Caco-2 (cell line): ENCODE measurements around the gene NUDT10. TPM values are rescaled to one million over a fixed set of nuclear protein-coding genes. Genes with fewer than 3 reads are reported as not detected.
A peak's percentile ranks its signal among the peaks of the same experiment; 100 is the strongest.

Experiments
- BruUV-seq: library from RNA; stranded (reverse); fragments of 400-500 nt; replicated peaks from 2 replicates; lab custom pipeline; 2021; lab: Mats Ljungman, UMichigan
- CTCF ChIA-PET: fragments of 300-600 bp; sonication (Branson Sonifier 250); formaldehyde crosslinking; loops from one replicate; lab custom pipeline; 2022; ENCODE audit warnings: antibody characterized with exemption; lab: Charles Lee
- POLR2A ChIA-PET: fragments of 300-600 bp; sonication (Branson Sonifier 250); formaldehyde crosslinking; loops from one replicate; lab custom pipeline; 2022; ENCODE audit warnings: antibody characterized with exemption; lab: Charles Lee
- DNase-seq, 2 experiments: peaks; one replicate each; pipeline versions ENCODE4 v3.0.0 to v3.0.0-alpha.2; 2020 to 2022
- H3K27me3 ChIP-seq: replicated peaks from 2 replicates; pipeline ENCODE4 v1.6.0; 2011; ENCODE audit warnings: low read length; ENCODE audit not compliant: control insufficient read depth, insufficient read depth
- H3K36me3 ChIP-seq: 2 replicates; pipeline ENCODE4 v1.5.1; 2011; ENCODE audit warnings: low read length; ENCODE audit not compliant: control insufficient read depth, insufficient read depth
- H3K4me1 ChIP-seq: fragments of 250-450 bp; sonication (Bioruptor Pico); 2 replicates; pipeline ENCODE4 v1.5.1; 2020; ENCODE audit warnings: mild to moderate bottlenecking
- H3K4me3 ChIP-seq: 2 replicates; pipeline ENCODE4 v1.5.1; 2011; ENCODE audit warnings: low read depth, mild to moderate bottlenecking, control low read depth, low read length
- H3K9me3 ChIP-seq: fragments of 250-450 bp; sonication (Bioruptor Pico); 2 replicates; pipeline ENCODE4 v1.5.1; 2020; ENCODE audit warnings: mild to moderate bottlenecking, moderate library complexity
- H3K27ac Mint-ChIP-seq: one replicate; pipeline ENCODE4 v1.8.0; 2022; ENCODE audit warnings: mixed read lengths; ENCODE audit not compliant: unreplicated experiment
- H3K27me3 Mint-ChIP-seq: one replicate; pipeline ENCODE4 v1.8.0; 2022; ENCODE audit warnings: mixed read lengths; ENCODE audit not compliant: insufficient read depth, unreplicated experiment
- H3K36me3 Mint-ChIP-seq: one replicate; pipeline ENCODE4 v1.8.0; 2022; ENCODE audit warnings: mild to moderate bottlenecking, mixed read lengths; ENCODE audit not compliant: insufficient read depth, unreplicated experiment
- H3K4me1 Mint-ChIP-seq: one replicate; pipeline ENCODE4 v1.8.0; 2022; ENCODE audit warnings: low read depth, mixed read lengths; ENCODE audit not compliant: unreplicated experiment
- H3K4me3 Mint-ChIP-seq: one replicate; pipeline ENCODE4 v1.8.0; 2022; ENCODE audit warnings: mild to moderate bottlenecking, moderate library complexity, mixed read lengths; ENCODE audit not compliant: unreplicated experiment
- H3K9me3 Mint-ChIP-seq: one replicate; pipeline ENCODE4 v1.8.0; 2022; ENCODE audit warnings: mixed read lengths; ENCODE audit not compliant: unreplicated experiment
- intact Hi-C: fragments of 100-400 bp; cut with micrococcal nuclease; formaldehyde crosslinking; loops from one replicate; pipeline ENCODE4 v1.10.0; 2022; ENCODE audit not compliant: unreplicated experiment
- total RNA-seq: library from RNA; stranded (reverse); gene quantifications from 2 replicates; pipeline ENCODE4 v1.2.3, GENCODE V29; 2022
- TF ChIP-seq, protein P1 (sequence below), 2 experiments: fragments of 200-600 bp in 1 of 2; IDR thresholded peaks; 1 replicate in 1 of 2; 2 replicates in 1 of 2; pipeline versions ENCODE4 v1.5.1 to v1.8.0; 2011 to 2022; ENCODE audit warnings: antibody characterized with exemption in 1 of 2, control low read depth in 1 of 2, inconsistent platforms in 1 of 2, low read depth in 1 of 2, low read length in 1 of 2, mild to moderate bottlenecking in 1 of 2, moderate library complexity in 1 of 2; ENCODE audit not compliant: insufficient read depth in 1 of 2, severe bottlenecking in 1 of 2, unreplicated experiment in 1 of 2

The NUDT10 gene
- total RNA-seq, 1 experiment from 2014 or later, result not detected

DNA sequence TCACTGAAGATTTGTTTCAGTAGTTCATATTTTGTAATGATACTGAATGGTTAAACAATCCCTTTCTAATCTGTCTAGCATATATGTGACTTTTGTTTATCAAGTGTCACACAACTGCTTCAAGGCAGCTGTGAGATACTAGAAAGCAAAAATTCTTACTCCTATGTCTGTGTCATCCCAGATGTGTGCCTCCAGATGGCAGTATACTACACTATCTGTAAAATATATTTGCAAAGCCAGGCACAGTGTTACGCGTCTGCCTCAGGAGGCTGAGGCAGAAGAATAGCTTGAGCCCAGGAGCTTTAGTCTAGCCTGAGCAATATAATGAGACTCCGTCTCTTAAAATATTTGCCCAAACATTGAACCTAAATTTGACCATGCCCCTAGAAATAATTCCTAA is 4.0 kb downstream of the NUDT10 start:
- CTCF ChIA-PET, result interaction anchor here (0.6 to 2.3 kb wide), 5 partner anchors 26 to 125 kb away, joined by 3 to 17 read pairs (median 6); no protein-coding TSS in a partner anchor
- Histone ChIP-seq H3K36me3 (no peaks in the 10 kb centered on the region), H3K27me3 (no peaks in the 10 kb centered on the region), H3K4me3 (no peak overlapping the region), H3K9me3 (no peaks in the 10 kb centered on the region), H3K4me1 (no peaks in the 10 kb centered on the region)
- Mint-ChIP-seq H3K27me3 (peaks cover 7% of the 10 kb centered on the region), H3K36me3 (no peaks in the 10 kb centered on the region), H3K4me1 (no peaks in the 10 kb centered on the region), H3K27ac (no peak overlapping the region), H3K9me3 (no peaks in the 10 kb centered on the region), H3K4me3 (no peak overlapping the region)
- BruUV-seq, result no TSS peak
- DNase-seq, result peak; percentile 19 to 27
- POLR2A ChIA-PET, result no interaction called here
- TF ChIP-seq, protein P1, sequence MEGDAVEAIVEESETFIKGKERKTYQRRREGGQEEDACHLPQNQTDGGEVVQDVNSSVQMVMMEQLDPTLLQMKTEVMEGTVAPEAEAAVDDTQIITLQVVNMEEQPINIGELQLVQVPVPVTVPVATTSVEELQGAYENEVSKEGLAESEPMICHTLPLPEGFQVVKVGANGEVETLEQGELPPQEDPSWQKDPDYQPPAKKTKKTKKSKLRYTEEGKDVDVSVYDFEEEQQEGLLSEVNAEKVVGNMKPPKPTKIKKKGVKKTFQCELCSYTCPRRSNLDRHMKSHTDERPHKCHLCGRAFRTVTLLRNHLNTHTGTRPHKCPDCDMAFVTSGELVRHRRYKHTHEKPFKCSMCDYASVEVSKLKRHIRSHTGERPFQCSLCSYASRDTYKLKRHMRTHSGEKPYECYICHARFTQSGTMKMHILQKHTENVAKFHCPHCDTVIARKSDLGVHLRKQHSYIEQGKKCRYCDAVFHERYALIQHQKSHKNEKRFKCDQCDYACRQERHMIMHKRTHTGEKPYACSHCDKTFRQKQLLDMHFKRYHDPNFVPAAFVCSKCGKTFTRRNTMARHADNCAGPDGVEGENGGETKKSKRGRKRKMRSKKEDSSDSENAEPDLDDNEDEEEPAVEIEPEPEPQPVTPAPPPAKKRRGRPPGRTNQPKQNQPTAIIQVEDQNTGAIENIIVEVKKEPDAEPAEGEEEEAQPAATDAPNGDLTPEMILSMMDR (IDR thresholded peaks at IDR 0.05; ENCODE audit: insufficient read depth in 1 of 2, low read depth in 1 of 2, low read length in 1 of 2, severe bottlenecking in 1 of 2, unreplicated experiment in 1 of 2), result peak; percentile 11 to 43
- intact Hi-C loops, result loop anchor here (1.0 to 2.0 kb wide), 2 partner anchors 84 to 124 kb away; no protein-coding TSS in a partner anchor

DNA sequence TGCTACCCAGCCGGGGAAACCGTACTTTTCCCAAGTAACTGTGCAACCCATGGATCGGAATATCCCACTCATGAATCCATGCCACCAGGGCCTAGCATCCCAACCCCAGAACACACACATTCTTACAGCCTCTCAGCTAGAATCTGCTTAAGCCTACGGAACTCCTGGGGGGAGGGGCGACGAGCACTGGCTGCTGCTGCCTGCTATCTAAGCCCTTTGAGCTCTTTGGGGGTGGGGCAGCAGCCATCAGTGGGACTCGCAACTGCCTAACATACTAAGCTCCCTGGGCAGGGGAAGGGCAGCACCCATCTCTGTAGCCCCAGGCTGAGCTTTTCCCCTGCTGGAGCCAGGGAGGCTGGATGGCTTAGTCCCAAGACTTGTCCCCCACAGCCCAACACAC is 28.6 kb downstream of the NUDT10 start:
- BruUV-seq, result no TSS peak
- DNase-seq, result no peak
- H3K9me3 ChIP-seq, result no peaks in the 10 kb centered on the region
- Mint-ChIP-seq H3K4me3 (no peak overlapping the region), H3K4me1 (no peaks in the 10 kb centered on the region), H3K27ac (no peak overlapping the region), H3K36me3 (no peaks in the 10 kb centered on the region), H3K27me3 (peaks cover 3% of the 10 kb centered on the region), H3K9me3 (peaks cover 14% of the 10 kb centered on the region)
- CTCF ChIA-PET, result no interaction called here
- no peaks in the 10 kb centered on the region for H3K27me3 ChIP-seq
- intact Hi-C loops, result no loop called here
- H3K4me3 ChIP-seq, result no peak overlapping the region
- no peaks in the 10 kb centered on the region for H3K36me3 ChIP-seq
- no peaks in the 10 kb centered on the region for H3K4me1 ChIP-seq
- TF ChIP-seq, protein P1 (IDR thresholded peaks at IDR 0.05; ENCODE audit: insufficient read depth in 1 of 2, low read depth in 1 of 2, low read length in 1 of 2, severe bottlenecking in 1 of 2, unreplicated experiment in 1 of 2), result no peak
- POLR2A ChIA-PET, result no interaction called here

DNA sequence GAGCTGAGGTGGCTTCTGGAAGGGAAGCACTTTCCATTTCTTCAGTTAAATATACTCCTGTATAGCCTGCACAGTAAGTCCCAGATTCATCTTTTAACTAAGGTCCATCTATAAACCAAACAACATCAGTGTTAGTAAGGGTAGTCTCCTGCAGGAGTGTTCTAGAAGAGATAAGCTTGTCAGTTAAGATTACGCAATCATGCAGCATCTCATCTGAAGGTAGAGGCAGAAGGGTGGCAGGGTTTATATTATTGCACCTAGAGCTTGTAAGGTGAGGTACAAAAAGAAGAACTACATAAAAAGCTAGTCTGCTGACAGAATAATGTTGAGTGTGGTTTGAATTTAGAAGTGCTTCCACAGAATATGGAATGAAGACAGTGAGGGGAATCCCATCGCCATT is 44.0 kb downstream of the NUDT10 start:
- CTCF ChIA-PET, result no interaction called here
- Histone ChIP-seq H3K9me3 (no peaks in the 10 kb centered on the region), H3K4me3 (no peak overlapping the region), H3K27me3 (no peaks in the 10 kb centered on the region), H3K4me1 (no peaks in the 10 kb centered on the region), H3K36me3 (no peaks in the 10 kb centered on the region)
- Mint-ChIP-seq H3K4me3 (no peak overlapping the region), H3K9me3 (no peaks in the 10 kb centered on the region), H3K27me3 (peaks cover 3% of the 10 kb centered on the region), H3K36me3 (no peaks in the 10 kb centered on the region), H3K27ac (no peak overlapping the region), H3K4me1 (no peaks in the 10 kb centered on the region)
- TF ChIP-seq, protein P1 (IDR thresholded peaks at IDR 0.05; ENCODE audit: insufficient read depth in 1 of 2, low read depth in 1 of 2, low read length in 1 of 2, severe bottlenecking in 1 of 2, unreplicated experiment in 1 of 2), result no peak
- intact Hi-C loops, result no loop called here
- POLR2A ChIA-PET, result no interaction called here
- DNase-seq, result no peak
- BruUV-seq, result no TSS peak

Other genes starting within 250 kb of the NUDT10 start
- gene NUDT11, start 163.8 kb downstream of the NUDT10 start, total RNA-seq, result not detected in 2 replicates